Gastrocnemius medialis (tissue), 4 donors: Measurements from ENCODE around the gene VHLL.

Experiments
- CTCF ChIP-seq, 5 experiments: fragments of 450-650 bp in 3 of 5; fragments of 200-600 bp in 2 of 5; sonication (generic) in 2 of 5; IDR thresholded peaks in 4 of 5; conservative IDR thresholded peaks in 1 of 5; 1 replicate in 4 of 5; 2 replicates in 1 of 5; pipeline ENCODE4 v1.5.1; 2016 to 2019; ENCODE audit warnings: antibody characterized with exemption in 5 of 5, mild to moderate bottlenecking in 3 of 5, moderate library complexity in 3 of 5
- POLR2A ChIP-seq, 2 donors: fragments of 450-650 bp; IDR thresholded peaks; one replicate each; pipeline ENCODE4 v1.6.1; 2017; ENCODE audit warnings: antibody characterized with exemption in 2 of 2, mild to moderate bottlenecking in 2 of 2, moderate library complexity in 2 of 2

GRCh38 chr1:156308078-156308477 lies 9.0 kb upstream of the VHLL start:
- TF ChIP-seq POLR2A (IDR thresholded peaks at IDR 0.05) (no peak), CTCF (IDR thresholded peaks at IDR 0.05 in 4 of 5, conservative IDR thresholded peaks at IDR 0.05 in 1 of 5) (no peak)
